Stimulated activated memory B cell treated with anti-CD40 and anti-IgM and Interleukin-4, amounts not matched to agents 10 μg/mL and 1 μg/mL and 100 μg/mL, for 72 hours (primary cell): ENCODE data around the gene TAP2.
"Not testable (repeated sequence)": the region's sequence is repeated elsewhere in the genome, so short reads cannot be mapped to it uniquely, and the experiment has no call there.

Experiments
- ATAC-seq: fragments of 150-1000 bp; cut with Tn5 transposase; 2 replicates; pipeline ENCODE4 v1.10.0; 2021
- H3K27ac Mint-ChIP-seq: one replicate; pipeline ENCODE4 v1.8.0; 2022; ENCODE audit warnings: mild to moderate bottlenecking, mixed read lengths
- H3K27me3 Mint-ChIP-seq: one replicate; pipeline ENCODE4 v1.8.0; 2022; ENCODE audit warnings: mixed read lengths
- H3K36me3 Mint-ChIP-seq: one replicate; pipeline ENCODE4 v1.8.0; 2022; ENCODE audit warnings: mixed read lengths
- H3K4me1 Mint-ChIP-seq: one replicate; pipeline ENCODE4 v1.8.0; 2022; ENCODE audit warnings: mixed read lengths
- H3K4me3 Mint-ChIP-seq: one replicate; pipeline ENCODE4 v1.8.0; 2022; ENCODE audit warnings: mild to moderate bottlenecking, moderate library complexity, mixed read lengths
- H3K9me3 Mint-ChIP-seq: one replicate; pipeline ENCODE4 v1.8.0; 2022; ENCODE audit warnings: mixed read lengths

Gene TAP2

DNA sequence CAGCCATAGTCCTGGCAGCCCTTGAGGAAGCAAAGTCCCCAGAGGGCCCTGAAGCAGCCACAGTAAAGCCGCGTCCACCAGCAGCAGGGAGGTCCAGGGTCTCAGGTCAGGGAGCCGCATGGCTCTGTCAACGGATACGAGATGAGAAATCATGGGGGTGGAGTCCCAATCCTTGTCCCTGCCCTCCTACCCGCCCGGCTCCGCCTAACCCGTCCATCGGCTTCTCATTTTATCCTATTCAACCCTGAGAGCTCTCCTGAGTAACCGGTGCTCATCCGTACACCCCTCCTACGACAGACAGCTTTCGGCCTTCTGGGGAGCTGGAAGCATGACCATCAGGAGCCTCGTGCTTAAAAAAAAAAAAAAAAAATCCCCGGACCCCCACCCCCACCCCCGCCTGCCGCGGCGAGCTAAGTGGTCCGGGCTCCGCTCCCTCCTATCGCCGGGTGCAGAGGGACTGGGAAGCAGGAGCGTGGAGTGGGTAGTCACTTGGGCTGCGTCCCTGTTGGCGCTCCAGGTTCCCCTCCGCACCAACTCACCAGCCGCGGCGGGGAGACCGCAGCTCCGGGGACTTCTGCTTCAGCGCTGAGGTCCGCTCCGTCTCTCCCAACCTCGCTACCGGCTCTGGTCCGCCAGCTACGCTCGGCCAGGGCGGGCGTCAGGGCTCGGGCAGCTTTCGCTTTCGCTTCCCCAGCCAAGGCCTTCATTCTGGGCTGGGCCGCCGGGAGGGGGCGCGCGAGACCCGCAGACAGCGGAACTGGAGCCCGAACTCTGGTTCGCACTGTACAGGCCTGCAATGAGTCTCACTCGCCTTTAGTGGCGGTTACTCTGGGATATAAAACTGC, at the start of gene TAP2:
TAP2 (minus strand) TSS at position 626 of the 845 bp plus-strand sequence; CDS start at position 120, 506 bp downstream.
- Mint-ChIP-seq H3K4me1 (peaks cover 83% of the 10 kb centered on the region), H3K4me3 (peak within 1 kb of the TSS; percentile 88), H3K9me3 (no peaks in the 10 kb centered on the region), H3K27me3 (no peaks in the 10 kb centered on the region), H3K27ac (peak within 1 kb of the TSS; percentile 100), H3K36me3 (peaks cover 69% of the 10 kb centered on the region)
- ATAC-seq = peak; percentile 95

DNA sequence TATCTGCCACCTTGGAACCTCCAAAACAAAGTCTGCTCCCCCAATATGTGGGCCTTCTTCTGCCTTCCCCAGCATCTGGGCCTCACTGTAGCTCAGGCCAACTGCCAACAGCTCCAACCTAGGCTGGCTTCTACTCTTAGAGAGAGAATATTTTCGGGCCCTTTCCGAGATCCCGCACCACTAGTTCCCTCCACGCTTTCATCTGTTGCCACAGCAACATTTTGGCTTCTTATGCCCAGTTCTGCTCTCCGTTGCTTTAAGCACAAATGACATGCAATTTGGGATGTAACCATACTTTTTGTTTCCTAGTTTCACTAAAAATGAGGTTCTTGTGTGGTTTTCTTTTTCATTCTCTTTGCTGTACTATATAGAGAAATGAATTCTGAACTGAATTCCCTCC, 49.1 kb upstream of the TAP2 start:
- Mint-ChIP-seq H3K4me3 (no peak overlapping the region), H3K27me3 (no peaks in the 10 kb centered on the region), H3K36me3 (no peaks in the 10 kb centered on the region), H3K9me3 (no peaks in the 10 kb centered on the region), H3K4me1 (peaks cover 40% of the 10 kb centered on the region), H3K27ac (peak overlapping the region; percentile 72)
- no peak for ATAC-seq

DNA sequence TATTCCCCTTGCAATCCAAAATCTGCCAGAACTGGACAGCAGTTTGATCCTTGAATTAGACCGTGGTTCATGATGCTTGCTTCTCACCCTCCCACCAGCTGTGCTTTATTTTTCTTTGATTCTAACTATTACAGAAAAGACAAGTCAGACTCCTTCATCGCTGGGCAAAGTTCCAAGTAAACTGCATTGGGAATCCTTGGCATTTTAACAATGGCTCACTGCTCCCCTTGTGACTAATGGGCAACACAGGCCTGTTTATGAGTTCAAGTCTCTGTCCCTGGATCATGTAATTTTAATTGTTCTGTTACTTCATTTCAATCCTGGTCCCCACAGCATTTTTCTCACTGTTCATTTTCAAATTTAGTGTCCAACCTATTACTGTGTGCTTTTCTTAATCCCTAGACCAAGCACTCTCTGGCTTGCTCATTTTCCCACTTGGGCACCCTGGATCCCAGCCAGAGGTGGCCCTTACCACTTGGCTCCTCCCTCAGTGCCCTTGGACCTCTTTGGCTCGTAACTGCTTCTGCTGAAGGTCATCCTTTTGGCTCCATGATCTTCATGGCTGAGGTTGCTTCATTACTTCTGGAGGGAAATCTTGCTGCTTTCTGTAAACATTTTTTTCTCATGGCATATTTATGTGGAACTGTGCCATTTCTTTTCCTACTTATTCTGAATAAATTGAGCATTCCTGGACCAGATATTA, 48.3 kb upstream of the TAP2 start:
- Mint-ChIP-seq H3K4me3 (no peak overlapping the region), H3K27me3 (no peaks in the 10 kb centered on the region), H3K9me3 (no peaks in the 10 kb centered on the region), H3K36me3 (no peaks in the 10 kb centered on the region), H3K27ac (peak overlapping the region; percentile 72), H3K4me1 (peaks cover 33% of the 10 kb centered on the region)
- ATAC-seq = no peak

DNA sequence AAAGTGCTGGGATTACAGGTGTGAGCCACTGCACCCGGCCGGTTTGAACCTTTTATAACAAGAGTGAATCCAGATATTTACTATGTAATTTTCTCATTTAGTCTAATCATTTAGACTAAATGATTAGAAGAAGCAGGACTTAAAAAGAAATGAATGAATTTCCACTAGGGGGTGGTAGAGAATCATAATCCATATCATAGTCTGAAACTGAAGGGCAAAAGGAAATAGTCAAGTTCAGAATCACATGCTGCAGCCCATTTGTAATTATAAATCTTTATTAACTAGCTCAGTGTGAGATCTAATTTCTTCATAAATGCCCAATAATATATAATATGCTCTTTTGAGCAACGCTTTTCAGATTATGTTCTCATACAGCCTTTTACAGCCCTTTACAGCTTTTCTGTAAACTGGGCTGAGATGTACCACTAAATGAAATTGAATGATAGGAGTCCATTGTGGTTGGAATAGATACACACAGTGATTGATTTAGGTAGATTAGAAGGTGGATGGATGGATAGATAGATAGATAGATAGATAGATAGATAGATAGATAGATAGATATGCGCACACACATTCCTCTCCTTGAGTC, 47.3 kb upstream of the TAP2 start:
- H3K9me3 Mint-ChIP-seq = no peaks in the 10 kb centered on the region
- no peak overlapping the region for H3K4me3 Mint-ChIP-seq
- H3K27ac Mint-ChIP-seq = peak overlapping the region; percentile 72
- peak; percentile 50 for ATAC-seq
- peaks cover 33% of the 10 kb centered on the region for H3K4me1 Mint-ChIP-seq
- no peaks in the 10 kb centered on the region for H3K27me3 Mint-ChIP-seq
- no peaks in the 10 kb centered on the region for H3K36me3 Mint-ChIP-seq

DNA sequence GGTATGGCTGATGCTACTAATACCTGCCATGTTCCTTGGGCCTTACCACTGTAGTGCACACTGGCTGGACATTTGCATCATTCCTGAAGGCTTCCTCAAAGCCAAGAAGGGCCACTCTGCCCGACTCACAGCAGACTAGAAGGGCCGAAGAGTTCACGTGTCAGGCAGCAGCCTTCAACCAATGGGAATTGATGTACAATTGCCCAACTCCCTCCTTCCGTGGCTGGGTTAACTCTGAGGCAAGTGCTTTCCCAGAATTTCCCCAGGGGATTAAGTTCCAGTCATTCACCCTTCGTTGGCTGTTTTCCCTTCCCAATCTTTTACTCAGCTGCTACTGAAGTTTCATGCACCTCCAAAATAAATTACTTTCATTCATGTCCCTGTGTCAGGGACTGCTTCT, 45.2 kb upstream of the TAP2 start:
- peaks cover 42% of the 10 kb centered on the region for H3K4me1 Mint-ChIP-seq
- no peaks in the 10 kb centered on the region for H3K36me3 Mint-ChIP-seq
- H3K27me3 Mint-ChIP-seq = peaks cover 15% of the 10 kb centered on the region
- H3K9me3 Mint-ChIP-seq = no peaks in the 10 kb centered on the region
- H3K4me3 Mint-ChIP-seq = no peak overlapping the region
- peak overlapping the region; percentile 12 for H3K27ac Mint-ChIP-seq
- no peak for ATAC-seq

DNA sequence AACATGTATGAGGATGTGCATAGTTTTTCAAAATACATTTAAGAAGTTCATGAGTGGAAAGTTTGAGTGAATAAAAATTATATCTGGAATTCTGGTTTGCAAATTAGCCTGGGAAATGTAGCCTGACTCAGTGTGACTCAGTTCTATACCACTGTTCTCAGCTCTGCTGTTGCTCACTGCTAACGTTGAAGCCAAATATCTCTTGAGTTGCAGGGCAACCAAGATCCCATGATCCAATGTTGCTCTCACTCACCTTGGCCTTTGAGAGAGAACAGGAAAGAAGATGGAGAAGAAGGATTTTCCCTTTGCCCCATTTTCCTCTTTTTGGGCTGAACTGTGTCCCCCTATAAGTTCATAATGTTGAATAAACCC, 44.3 kb upstream of the TAP2 start:
- H3K27me3 Mint-ChIP-seq = peaks cover 15% of the 10 kb centered on the region
- ATAC-seq = no peak
- peaks cover 36% of the 10 kb centered on the region for H3K4me1 Mint-ChIP-seq
- no peak overlapping the region for H3K27ac Mint-ChIP-seq
- no peaks in the 10 kb centered on the region for H3K36me3 Mint-ChIP-seq
- no peaks in the 10 kb centered on the region for H3K9me3 Mint-ChIP-seq
- no peak overlapping the region for H3K4me3 Mint-ChIP-seq

DNA sequence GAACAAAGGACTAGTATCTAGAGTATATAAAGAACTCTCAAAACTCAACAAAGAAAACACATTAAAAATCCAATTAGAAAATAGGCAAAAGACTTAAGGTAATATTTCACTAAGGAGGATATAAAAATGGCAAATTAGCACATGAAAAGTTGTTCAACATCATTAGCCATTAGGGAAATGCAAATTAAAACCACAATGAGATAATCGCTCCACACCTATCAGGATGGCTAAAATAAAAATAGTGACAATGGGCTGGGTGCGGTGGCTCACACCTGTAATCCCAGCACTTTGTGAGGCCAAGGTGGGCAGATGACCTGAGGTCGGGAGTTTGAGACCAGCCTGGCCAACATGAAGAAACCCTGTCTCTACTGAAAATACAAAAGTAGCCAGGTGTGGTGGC, 42.4 kb upstream of the TAP2 start:
- Mint-ChIP-seq H3K4me1 (peaks cover 30% of the 10 kb centered on the region), H3K27me3 (peaks cover 15% of the 10 kb centered on the region)
- not testable (repeated sequence) for ATAC-seq, H3K36me3 Mint-ChIP-seq, H3K4me3 Mint-ChIP-seq, H3K27ac Mint-ChIP-seq, H3K9me3 Mint-ChIP-seq

DNA sequence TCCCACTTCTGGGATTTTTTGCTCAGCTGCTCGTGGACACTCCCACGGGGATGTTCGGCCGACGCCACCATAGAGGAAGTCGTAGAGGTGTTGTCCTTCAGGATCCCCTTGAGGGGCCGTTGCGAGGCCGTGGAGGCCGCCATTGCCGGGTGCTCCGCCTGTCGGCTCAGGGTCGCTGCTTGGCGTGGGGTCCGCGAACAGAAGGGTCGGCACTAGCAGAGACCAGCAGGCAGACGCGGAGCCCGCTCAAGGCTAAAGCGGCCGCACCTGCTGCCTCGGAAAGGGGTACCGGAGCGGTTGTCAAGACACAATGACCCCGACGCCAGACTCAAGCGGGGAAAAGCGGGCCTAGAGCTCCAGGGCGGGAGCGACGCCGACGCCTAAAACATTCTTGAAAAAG, 41.2 kb upstream of the TAP2 start:
- Mint-ChIP-seq H3K9me3 (no peaks in the 10 kb centered on the region), H3K27me3 (peaks cover 15% of the 10 kb centered on the region), H3K4me1 (peaks cover 26% of the 10 kb centered on the region), H3K36me3 (no peaks in the 10 kb centered on the region), H3K27ac (peak overlapping the region; percentile 61), H3K4me3 (peak overlapping the region; percentile 62)
- ATAC-seq = no peak

DNA sequence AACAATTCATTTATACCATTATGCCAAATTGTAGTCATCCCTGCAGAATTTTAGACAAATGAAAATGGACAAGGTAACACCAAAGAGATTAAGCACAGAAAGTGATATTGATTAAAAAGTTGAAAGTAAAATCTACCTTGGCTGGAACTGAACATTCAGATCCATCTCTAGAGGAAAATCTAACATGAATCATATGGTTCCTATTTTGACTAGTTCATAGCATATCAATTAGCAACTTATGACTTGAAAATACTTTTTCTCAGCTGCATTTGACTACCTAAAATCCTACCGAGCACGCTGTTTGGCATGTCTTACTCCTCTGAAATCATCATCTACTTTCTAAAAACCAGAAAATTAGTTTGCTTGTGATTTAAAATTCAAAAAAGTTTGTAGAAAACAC, 38.1 kb upstream of the TAP2 start:
- no peak overlapping the region for H3K4me3 Mint-ChIP-seq
- peaks cover 29% of the 10 kb centered on the region for H3K4me1 Mint-ChIP-seq
- H3K36me3 Mint-ChIP-seq = no peaks in the 10 kb centered on the region
- peaks cover 15% of the 10 kb centered on the region for H3K27me3 Mint-ChIP-seq
- ATAC-seq = no peak
- peaks cover 4% of the 10 kb centered on the region for H3K9me3 Mint-ChIP-seq
- no peak overlapping the region for H3K27ac Mint-ChIP-seq

DNA sequence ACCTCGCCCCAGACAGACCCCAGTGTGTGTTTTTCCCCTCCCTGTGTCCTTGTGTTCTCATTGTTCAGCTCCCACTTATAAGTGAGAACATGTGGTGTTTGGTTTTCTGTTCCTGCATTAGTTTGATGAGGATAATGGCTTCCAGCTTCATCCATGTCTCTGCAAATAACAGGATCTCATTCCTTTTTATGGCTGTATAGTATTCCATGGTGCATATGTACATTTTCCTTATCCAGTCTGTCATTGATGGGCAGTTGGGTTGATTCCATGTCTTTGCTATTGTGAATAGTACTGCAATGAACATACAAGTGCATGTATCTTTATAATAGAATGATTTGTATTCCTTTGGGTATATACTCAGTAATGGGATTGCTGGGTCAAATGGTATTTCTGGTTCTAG, 35.4 kb upstream of the TAP2 start:
- H3K4me1 Mint-ChIP-seq, ATAC-seq, H3K4me3 Mint-ChIP-seq, H3K36me3 Mint-ChIP-seq, H3K27me3 Mint-ChIP-seq, H3K27ac Mint-ChIP-seq, H3K9me3 Mint-ChIP-seq: not testable (repeated sequence)

DNA sequence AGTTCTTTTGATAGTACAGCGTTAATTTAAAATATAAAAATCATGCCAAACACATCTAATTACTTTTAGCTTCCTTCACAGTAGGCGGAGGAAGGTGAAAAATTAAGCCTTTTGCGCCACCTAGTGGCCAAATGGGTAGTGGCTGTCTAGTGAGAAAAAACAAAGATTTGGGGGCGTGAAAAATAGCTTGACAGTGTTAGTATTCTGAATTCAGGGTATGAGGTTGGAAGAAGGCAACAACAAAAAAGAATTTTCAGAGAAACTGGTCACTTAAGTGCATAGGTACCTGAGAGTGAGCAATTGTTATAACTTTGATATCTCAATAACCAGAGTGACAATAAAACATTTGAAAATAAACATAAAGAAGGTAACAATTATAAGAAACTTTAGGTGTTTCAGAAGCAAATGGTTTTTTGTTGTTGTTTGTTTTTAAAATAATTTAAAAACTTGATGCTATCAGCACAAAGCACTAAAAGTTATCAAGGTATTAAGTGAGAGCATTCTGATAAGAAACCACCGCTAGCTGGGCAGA, 29.8 kb upstream of the TAP2 start:
- H3K27ac Mint-ChIP-seq = no peak overlapping the region
- H3K4me3 Mint-ChIP-seq = no peak overlapping the region
- H3K36me3 Mint-ChIP-seq = no peaks in the 10 kb centered on the region
- peak; percentile 75 for ATAC-seq
- H3K4me1 Mint-ChIP-seq = peaks cover 35% of the 10 kb centered on the region
- H3K27me3 Mint-ChIP-seq = no peaks in the 10 kb centered on the region
- H3K9me3 Mint-ChIP-seq = peaks cover 4% of the 10 kb centered on the region

DNA sequence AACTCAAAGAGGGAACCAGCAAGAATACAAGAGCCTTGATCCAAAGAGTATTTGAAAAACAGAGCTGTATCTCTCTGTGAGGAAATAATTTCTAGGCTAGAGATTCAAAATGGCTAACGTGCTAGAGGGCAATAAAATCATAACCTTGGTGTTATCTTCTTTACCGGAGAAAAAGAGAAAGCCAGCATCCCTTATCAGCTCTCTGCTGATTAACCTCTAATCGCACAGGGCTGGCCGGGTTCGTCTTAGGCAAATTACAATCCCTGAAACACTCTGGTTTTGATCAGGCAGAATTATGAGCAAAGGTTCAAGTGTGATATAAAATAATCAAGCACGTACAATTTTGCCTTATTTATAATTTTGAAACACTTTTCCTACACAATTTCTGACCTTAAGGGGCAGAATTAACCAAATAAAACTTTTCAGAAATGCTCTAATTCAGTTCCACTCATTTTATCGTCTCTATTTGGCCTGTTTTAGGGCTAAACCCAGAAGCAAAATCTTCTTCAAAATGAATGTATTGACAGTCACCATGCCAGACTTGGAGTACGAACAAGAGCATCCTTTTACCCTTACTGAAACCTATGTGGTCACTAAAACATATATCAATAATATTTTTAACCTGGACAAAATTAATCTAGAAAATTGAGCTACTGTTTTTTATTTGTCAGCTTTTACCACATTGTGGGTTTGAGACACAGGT, 29.2 kb upstream of the TAP2 start:
- Mint-ChIP-seq H3K36me3 (peaks cover 6% of the 10 kb centered on the region), H3K4me1 (peaks cover 35% of the 10 kb centered on the region), H3K27me3 (no peaks in the 10 kb centered on the region), H3K27ac (peak overlapping the region; percentile 89), H3K4me3 (peak overlapping the region; percentile 67), H3K9me3 (peaks cover 2% of the 10 kb centered on the region)
- ATAC-seq = peak; percentile 25

DNA sequence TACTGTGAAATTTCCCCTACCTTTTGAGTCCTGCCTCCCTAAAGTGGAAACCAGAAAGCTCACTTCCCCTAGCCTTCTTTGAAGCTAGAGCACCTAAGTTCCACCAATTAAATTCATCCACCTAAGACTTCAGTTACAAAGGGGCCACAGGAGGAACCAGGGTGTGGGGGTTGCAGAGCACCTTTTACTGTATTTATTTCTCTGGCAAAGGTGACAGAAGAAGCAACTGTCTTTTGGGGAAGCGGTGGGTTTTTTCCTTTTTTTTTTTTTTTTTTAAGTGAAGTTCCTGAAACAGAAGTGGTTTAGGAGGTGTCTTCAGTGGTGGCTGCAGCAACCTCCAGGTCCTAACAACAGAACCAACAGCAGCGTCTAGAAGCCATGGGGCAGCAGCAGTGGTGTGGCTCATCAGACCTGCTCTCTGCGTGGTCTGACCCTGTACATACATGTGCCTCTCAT, 28.5 kb upstream of the TAP2 start:
- Mint-ChIP-seq H3K36me3 (peaks cover 6% of the 10 kb centered on the region), H3K9me3 (no peaks in the 10 kb centered on the region), H3K27ac (peak overlapping the region; percentile 89), H3K27me3 (no peaks in the 10 kb centered on the region), H3K4me1 (peaks cover 35% of the 10 kb centered on the region), H3K4me3 (peak overlapping the region; percentile 67)
- peak; percentile 86 for ATAC-seq

DNA sequence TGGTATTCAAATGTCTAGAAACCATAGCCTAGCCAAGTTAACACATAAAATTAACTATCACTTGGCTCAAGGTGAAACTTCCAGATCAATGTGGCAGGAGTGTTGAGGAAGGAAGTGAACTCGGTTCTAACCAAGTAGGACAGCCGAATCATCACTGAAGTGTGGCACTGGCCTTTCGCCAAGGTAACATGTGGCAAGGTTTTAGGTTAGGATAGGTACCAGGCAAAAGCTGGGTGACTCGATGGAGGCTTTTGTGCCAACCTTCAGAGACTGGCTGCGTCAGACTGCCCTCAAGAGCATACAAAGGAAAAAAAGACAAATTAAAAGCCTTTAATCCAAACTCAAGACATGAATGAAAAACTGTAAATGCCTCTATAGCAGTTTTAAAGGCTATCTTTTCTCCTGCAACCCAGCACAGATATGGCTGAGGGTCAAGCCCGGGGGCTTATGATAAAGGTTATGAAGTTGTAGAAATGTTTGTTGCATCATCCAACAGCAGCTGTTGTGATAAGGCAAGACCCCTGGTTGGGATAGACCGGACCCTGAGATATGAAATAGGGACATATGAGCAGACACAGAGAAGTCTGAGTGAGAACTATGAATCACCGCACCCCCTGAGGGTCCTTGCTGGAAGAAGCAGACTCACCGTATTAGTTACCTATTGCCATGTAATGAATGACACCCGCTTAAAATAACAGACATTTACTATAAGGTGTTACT, 27.3 kb upstream of the TAP2 start:
- Mint-ChIP-seq H3K36me3 (peaks cover 11% of the 10 kb centered on the region), H3K4me1 (peaks cover 40% of the 10 kb centered on the region), H3K27me3 (no peaks in the 10 kb centered on the region), H3K4me3 (no peak overlapping the region), H3K27ac (peak overlapping the region; percentile 64), H3K9me3 (no peaks in the 10 kb centered on the region)
- ATAC-seq = no peak
